Measurements from ENCODE around the gene PNMA8B.

DNA sequence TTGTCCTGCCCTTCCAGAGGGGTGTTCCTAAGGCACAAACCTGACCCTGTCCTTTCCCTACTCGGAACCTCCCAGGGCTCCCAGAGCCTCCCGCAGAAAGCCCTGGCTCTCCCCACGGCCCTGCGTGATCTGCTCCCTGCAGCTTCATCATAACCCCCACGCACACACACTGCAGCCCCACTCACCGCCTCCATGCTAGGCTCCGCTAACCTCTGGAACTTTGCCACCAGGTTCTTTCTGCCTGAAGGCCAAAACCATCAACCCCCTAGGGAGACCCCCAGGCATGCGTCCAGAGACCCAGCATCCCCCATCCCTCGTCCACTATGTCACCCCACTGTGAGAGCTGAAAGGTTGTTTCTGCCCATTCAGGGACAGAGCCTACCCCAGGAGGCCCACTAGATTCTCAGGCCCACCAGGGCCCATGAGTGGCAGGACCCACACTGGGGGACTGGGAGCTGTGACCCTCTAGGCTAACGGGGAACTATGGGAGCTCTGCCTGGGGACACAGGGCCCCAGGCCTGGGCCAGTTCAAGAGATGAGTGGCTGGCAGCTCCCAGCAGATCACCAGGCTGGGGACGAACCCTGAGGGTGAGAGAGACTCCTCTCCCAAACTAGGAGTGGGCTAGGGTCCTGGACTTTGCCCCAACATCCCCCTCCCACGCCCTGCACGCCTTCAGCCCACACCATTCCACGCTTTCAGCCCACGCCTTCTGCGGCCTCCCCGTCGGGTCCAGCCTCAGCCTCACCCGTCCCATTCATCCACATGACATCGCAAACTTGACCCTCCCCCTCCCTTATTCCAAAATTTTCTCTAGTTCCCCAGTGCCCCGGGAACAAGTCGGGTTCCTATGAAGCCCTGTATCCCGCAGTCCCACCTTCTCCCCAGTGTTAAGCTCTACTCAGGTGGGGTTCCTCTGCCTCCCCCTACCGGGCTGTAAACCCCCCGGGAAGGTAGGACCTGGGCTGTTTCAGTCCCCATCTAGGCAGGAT, 33.2 kb upstream of the PNMA8B start:
- TF ChIP-seq, protein P1, sequence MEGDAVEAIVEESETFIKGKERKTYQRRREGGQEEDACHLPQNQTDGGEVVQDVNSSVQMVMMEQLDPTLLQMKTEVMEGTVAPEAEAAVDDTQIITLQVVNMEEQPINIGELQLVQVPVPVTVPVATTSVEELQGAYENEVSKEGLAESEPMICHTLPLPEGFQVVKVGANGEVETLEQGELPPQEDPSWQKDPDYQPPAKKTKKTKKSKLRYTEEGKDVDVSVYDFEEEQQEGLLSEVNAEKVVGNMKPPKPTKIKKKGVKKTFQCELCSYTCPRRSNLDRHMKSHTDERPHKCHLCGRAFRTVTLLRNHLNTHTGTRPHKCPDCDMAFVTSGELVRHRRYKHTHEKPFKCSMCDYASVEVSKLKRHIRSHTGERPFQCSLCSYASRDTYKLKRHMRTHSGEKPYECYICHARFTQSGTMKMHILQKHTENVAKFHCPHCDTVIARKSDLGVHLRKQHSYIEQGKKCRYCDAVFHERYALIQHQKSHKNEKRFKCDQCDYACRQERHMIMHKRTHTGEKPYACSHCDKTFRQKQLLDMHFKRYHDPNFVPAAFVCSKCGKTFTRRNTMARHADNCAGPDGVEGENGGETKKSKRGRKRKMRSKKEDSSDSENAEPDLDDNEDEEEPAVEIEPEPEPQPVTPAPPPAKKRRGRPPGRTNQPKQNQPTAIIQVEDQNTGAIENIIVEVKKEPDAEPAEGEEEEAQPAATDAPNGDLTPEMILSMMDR (IDR thresholded peaks at IDR 0.05) = no peak
- TF ChIP-seq EZH2 (IDR thresholded peaks at IDR 0.05) = no peak
- no peak for TF ChIP-seq EZH2phosphoT487 (IDR thresholded peaks at IDR 0.05)
